ENCODE results near the gene FITM1. TPM values are rescaled to one million over a fixed set of nuclear protein-coding genes. Genes with fewer than 3 reads are reported as not detected.
A peak's percentile ranks its signal among the peaks of the same experiment; 100 is the strongest.

The FITM1 gene
- polyA plus RNA-seq, 3 donors = 2.1 TPM; not detected in 2

DNA sequence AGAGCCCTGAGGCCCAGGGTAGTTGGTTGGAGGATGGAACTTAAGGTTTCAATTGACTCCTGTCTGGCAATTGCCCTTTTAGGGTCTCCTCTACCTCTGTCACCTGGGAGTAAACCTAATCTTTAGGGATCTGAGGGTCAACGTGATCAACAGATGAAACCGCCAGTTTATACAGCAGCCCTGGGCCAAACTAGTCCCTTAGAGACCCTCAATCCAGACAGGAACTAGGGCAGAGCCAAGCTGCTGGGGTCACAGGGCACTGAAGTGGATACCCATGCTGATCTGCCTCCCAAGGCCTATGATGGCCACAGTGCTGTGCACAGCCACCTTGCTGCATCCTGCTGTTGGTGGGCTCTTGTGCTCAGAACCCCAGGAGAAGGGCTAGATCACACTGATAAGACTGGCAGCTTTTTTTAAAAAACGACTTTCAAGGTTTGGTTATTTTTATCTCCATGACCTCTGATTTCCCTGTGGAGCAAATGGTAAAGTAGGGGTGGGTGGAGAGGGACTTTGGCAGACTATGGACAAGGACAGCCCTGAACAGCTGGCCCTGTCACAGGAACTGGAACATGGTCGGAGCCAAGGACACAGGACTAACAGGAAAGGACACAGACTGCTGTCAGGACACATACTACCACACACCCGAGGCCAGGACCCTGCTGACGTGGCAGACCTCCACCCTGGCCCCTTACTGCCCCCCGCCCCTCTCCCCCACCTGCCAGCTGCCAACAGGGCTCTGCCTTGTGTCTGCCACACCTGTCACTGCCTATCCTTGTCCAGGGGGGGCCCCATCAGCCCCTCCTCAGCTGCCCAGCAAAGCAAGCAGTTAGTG lies 474 bp downstream of the FITM1 start:
- H4K20me1 ChIP-seq (ENCODE audit: insufficient read depth, low read length) = no peaks in the 10 kb centered on the region
- peaks cover 16% of the 10 kb centered on the region for H3K4me1 Mint-ChIP-seq
- H3K27ac Mint-ChIP-seq = peak overlapping the region in 3 of 7 donors; percentile 2 to 86 (median 33)

DNA sequence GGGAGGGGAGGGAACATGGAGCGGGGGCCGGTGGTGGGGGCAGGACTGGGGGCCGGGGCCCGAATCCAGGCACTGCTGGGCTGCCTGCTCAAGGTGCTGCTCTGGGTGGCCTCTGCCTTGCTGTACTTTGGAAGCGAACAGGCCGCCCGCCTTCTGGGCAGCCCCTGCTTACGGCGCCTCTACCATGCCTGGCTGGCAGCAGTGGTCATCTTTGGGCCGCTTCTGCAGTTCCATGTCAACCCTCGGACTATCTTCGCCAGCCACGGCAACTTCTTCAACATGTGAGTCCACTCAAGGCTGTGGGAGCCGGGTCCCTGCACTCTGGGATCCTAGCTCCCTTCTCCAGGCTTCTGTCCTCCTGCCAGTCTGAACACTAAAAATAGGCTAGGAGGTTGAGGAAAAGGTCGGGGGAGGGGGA lies 1.1 kb downstream of the FITM1 start:
- Mint-ChIP-seq H3K27ac (no peak overlapping the region), H3K4me1 (peaks cover 18% of the 10 kb centered on the region), H3K9me3 (peaks cover 0 to 1% (median 0%) of the 10 kb centered on the region in 7 donors), H3K36me3 (peaks cover 9 to 22% of the 10 kb centered on the region in 2 donors), H3K27me3 (ENCODE audit: low read depth in 3 of 3) (no peaks in the 10 kb centered on the region), H3K4me3 (no peak overlapping the region)
- no peak for DNase-seq
- no peaks in the 10 kb centered on the region for H3K9me3 ChIP-seq (replicated peaks in 1 of 2; ENCODE audit: control insufficient read depth in 1 of 2, insufficient read depth in 1 of 2, low read length in 2 of 2)
- H3K27me3 ChIP-seq (ENCODE audit: control insufficient read depth in 2 of 2, insufficient read depth in 2 of 2, low read length in 2 of 2) = no peaks in the 10 kb centered on the region
- TF ChIP-seq, protein P1, sequence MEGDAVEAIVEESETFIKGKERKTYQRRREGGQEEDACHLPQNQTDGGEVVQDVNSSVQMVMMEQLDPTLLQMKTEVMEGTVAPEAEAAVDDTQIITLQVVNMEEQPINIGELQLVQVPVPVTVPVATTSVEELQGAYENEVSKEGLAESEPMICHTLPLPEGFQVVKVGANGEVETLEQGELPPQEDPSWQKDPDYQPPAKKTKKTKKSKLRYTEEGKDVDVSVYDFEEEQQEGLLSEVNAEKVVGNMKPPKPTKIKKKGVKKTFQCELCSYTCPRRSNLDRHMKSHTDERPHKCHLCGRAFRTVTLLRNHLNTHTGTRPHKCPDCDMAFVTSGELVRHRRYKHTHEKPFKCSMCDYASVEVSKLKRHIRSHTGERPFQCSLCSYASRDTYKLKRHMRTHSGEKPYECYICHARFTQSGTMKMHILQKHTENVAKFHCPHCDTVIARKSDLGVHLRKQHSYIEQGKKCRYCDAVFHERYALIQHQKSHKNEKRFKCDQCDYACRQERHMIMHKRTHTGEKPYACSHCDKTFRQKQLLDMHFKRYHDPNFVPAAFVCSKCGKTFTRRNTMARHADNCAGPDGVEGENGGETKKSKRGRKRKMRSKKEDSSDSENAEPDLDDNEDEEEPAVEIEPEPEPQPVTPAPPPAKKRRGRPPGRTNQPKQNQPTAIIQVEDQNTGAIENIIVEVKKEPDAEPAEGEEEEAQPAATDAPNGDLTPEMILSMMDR (IDR thresholded peaks at IDR 0.05) = no peak
- H3K4me1 ChIP-seq (ENCODE audit: control insufficient read depth in 1 of 2, insufficient read depth in 2 of 2, low read length in 2 of 2) = peaks cover 13 to 17% of the 10 kb centered on the region in 2 donors
- peaks cover 6% of the 10 kb centered on the region for H3K79me2 ChIP-seq (ENCODE audit: insufficient read depth, low read length)
- intact Hi-C loops (cut with micrococcal nuclease) = loop anchor here in 1 of 2 donors (10.0 kb wide), 1 partner anchor 103 kb away; the partner anchor contains the start of genes GMPR2 and NEDD8
- no peaks in the 10 kb centered on the region for H3K36me3 ChIP-seq (replicated peaks in 1 of 2; ENCODE audit: control insufficient read depth in 1 of 2, insufficient read depth in 2 of 2, low read length in 2 of 2)
- no peak overlapping the region for H3K27ac ChIP-seq (ENCODE audit: low read depth in 1 of 2, low read length in 2 of 2)
- 96% methylated on average over 14 of the region's 15 CpGs for WGBS (ENCODE audit: insufficient coverage)
- peaks cover 4% of the 10 kb centered on the region for H4K20me1 ChIP-seq (ENCODE audit: insufficient read depth, low read length)
- H2AFZ ChIP-seq (ENCODE audit: insufficient read depth, low read depth, low read length, poor library complexity, severe bottlenecking) = no peak overlapping the region
- H3K9ac ChIP-seq (ENCODE audit: insufficient read depth, low read length, poor library complexity, severe bottlenecking) = no peak overlapping the region
- no peak overlapping the region for H3K4me2 ChIP-seq (replicated peaks; ENCODE audit: extremely low read depth, low read length, poor library complexity, severe bottlenecking)
- H3K4me3 ChIP-seq (replicated peaks in 1 of 3; ENCODE audit: low read depth in 2 of 3, low read length in 3 of 3) = no peak overlapping the region

More for the DNA sequence above, 474 bp downstream of the FITM1 start:
- Histone ChIP-seq H3K36me3 (replicated peaks in 1 of 2; ENCODE audit: control insufficient read depth in 1 of 2, insufficient read depth in 2 of 2, low read length in 2 of 2) (no peaks in the 10 kb centered on the region), H3K27me3 (ENCODE audit: control insufficient read depth in 2 of 2, insufficient read depth in 2 of 2, low read length in 2 of 2) (no peaks in the 10 kb centered on the region), H3K9ac (ENCODE audit: insufficient read depth, low read length, poor library complexity, severe bottlenecking) (no peak overlapping the region), H3K4me1 (ENCODE audit: control insufficient read depth in 1 of 2, insufficient read depth in 2 of 2, low read length in 2 of 2) (peaks cover 11 to 15% of the 10 kb centered on the region in 2 donors), H3K9me3 (replicated peaks in 1 of 2; ENCODE audit: control insufficient read depth in 1 of 2, insufficient read depth in 1 of 2, low read length in 2 of 2) (no peaks in the 10 kb centered on the region), H3K4me2 (replicated peaks; ENCODE audit: extremely low read depth, low read length, poor library complexity, severe bottlenecking) (no peak overlapping the region), H3K27ac (ENCODE audit: low read depth in 1 of 2, low read length in 2 of 2) (no peak overlapping the region), H3K4me3 (replicated peaks in 1 of 3; ENCODE audit: low read depth in 2 of 3, low read length in 3 of 3) (no peak overlapping the region), H2AFZ (ENCODE audit: insufficient read depth, low read depth, low read length, poor library complexity, severe bottlenecking) (no peak overlapping the region), H3K79me2 (ENCODE audit: insufficient read depth, low read length) (no peaks in the 10 kb centered on the region)
- TF ChIP-seq, protein P1 (IDR thresholded peaks at IDR 0.05) = no peak
- H3K36me3 Mint-ChIP-seq = peaks cover 11 to 26% of the 10 kb centered on the region in 2 donors
- 82% methylated on average over 4 of the region's 7 CpGs for WGBS (ENCODE audit: insufficient coverage)
- no peaks in the 10 kb centered on the region for H3K27me3 Mint-ChIP-seq (ENCODE audit: low read depth in 3 of 3)
- intact Hi-C loops (cut with micrococcal nuclease) = loop anchor here in 1 of 2 donors (10.0 kb wide), 1 partner anchor 104 kb away; the partner anchor contains the start of genes GMPR2 and NEDD8
- H3K9me3 Mint-ChIP-seq = peaks cover 0 to 1% (median 0%) of the 10 kb centered on the region in 7 donors
- no peak for DNase-seq
- no peak overlapping the region for H3K4me3 Mint-ChIP-seq
